Heart left ventricle (tissue), 16 donors: ENCODE results near the gene PATJ. TPM values are rescaled to one million over a fixed set of nuclear protein-coding genes. Genes with fewer than 3 reads are reported as not detected.
A peak's percentile ranks its signal among the peaks of the same experiment; 100 is the strongest.

Experiments
- ATAC-seq, 4 donors: fragments of 200-7000 bp; cut with Tn5 transposase; one replicate each; pipeline ENCODE4 v1.9.1; 2020 to 2022; ENCODE audit warnings: moderate library complexity in 4 of 4, mild to moderate bottlenecking in 3 of 4, moderate number of reproducible peaks in 1 of 4
- DNase-seq, 5 donors: peaks; one replicate each; pipeline ENCODE4 v3.0.0-alpha.2; 2020
- H3K27ac ChIP-seq, 12 donors: fragments of 200-600 bp; sonication (generic) in 4 of 12; one replicate each; pipeline versions ENCODE4 v1.5.0 to v1.8.0; 2016 to 2022; ENCODE audit warnings: mild to moderate bottlenecking in 2 of 12
- H3K27me3 ChIP-seq, 9 donors: fragments of 200-600 bp; sonication (generic) in 2 of 9; one replicate each; pipeline versions ENCODE4 v1.5.1 to v1.8.0; 2016 to 2022; ENCODE audit warnings: mild to moderate bottlenecking in 3 of 9
- H3K36me3 ChIP-seq, 9 donors: fragments of 200-600 bp; sonication (generic) in 2 of 9; one replicate each; pipeline versions ENCODE4 v1.5.0 to v1.8.0; 2018 to 2022; ENCODE audit warnings: mild to moderate bottlenecking in 2 of 9
- H3K4me1 ChIP-seq, 12 donors: fragments of 200-600 bp; sonication (generic) in 4 of 12; one replicate each; pipeline versions ENCODE4 v1.5.0 to v1.8.0; 2016 to 2022; ENCODE audit warnings: mild to moderate bottlenecking in 3 of 12
- H3K4me3 ChIP-seq, 12 donors: fragments of 200-600 bp; sonication (generic) in 4 of 12; one replicate each; pipeline versions ENCODE4 v1.5.0 to v1.8.0; 2017 to 2022; ENCODE audit warnings: mild to moderate bottlenecking in 9 of 12, moderate library complexity in 4 of 12
- H3K9me3 ChIP-seq, 12 donors: fragments of 200-600 bp; sonication (generic) in 4 of 12; one replicate each; pipeline versions ENCODE4 v1.5.0 to v1.8.0; 2016 to 2022; ENCODE audit warnings: mild to moderate bottlenecking in 1 of 12
- POLR2A ChIP-seq, 2 donors: fragments of 450-650 bp; IDR thresholded peaks; one replicate each; pipeline ENCODE4 v1.6.1; 2017; ENCODE audit warnings: antibody characterized with exemption in 2 of 2, mild to moderate bottlenecking in 2 of 2, moderate library complexity in 2 of 2
- WGBS, 4 donors: extraction: QIAGEN DNeasy Blood & Tissue Kit in 2 of 4; methylation state at CpG; one replicate each; pipeline versions ENCODE4 v1.1.5 to v1.1.7; 2013 to 2018; 5-methylcytosine and 5-hydroxymethylcytosine counted together
- intact Hi-C, 10 donors: fragments of 100-400 bp; cut with DNase I; formaldehyde crosslinking; loops; one replicate each; pipeline versions ENCODE4 v1.11.1 to v1.14.2; 2022
- polyA plus RNA-seq, 2 donors: library from polyadenylated mRNA; stranded (reverse); fragments of 200-250 nt; gene quantifications; one replicate each; pipeline ENCODE4 v1.2.3, GENCODE V29; 2013
- total RNA-seq, 9 donors: library from RNA; depleted of rRNA in 2 of 9; stranded (reverse); fragments of >200 nt in 2 of 9; fragmentation: NEBNext Ultra II Directional in 3 of 9; extraction: Animal tissue kit (Norgen Biotek cat#: 25700) in 3 of 9; gene quantifications; one replicate each; pipeline versions ENCODE4 v1.1.0 to v1.2.4, GENCODE V29; 2016 to 2023
- TF ChIP-seq, protein P1 (sequence below), 12 donors: fragments of 200-600 bp; sonication (generic) in 4 of 12; IDR thresholded peaks; one replicate each; pipeline versions ENCODE4 v1.5.0 to v1.8.0; 2018 to 2022; ENCODE audit warnings: antibody characterized with exemption in 12 of 12, mild to moderate bottlenecking in 5 of 12
- donor health status: ischemic (EF 13 %, LVEDD 7.1; RV severe dilation, severe dysfunction).
- donor health status: healthy with polysubstance abuse.
- donor health status: DM: no; HTN: yes; CAD: no.
- donor health status: DM: no; HTN: no; CAD: no.
- donor health status: ischemic (EF 25% LVEDD 6.9; RV normal size, moderate dysfunction).
- donor health status: ischemic (EF 25% LVEDD 5.7; RV mildly dilated, moderate dysfunction).
- donor health status: healthy.
- donor health status: DM: yes; HTN: yes; CAD: no.
- donor health status: ischemic (EF 35%, LVEDD 5.7; RV mildly dilated, moderate dysfunction).
- donor health status: nonischemic (EF 11% LVEDD 7.7; RV severe dilation, severe dysfunction).
- donor health status: DM: yes; HTN: yes; CAD: no.
- donor health status: PGD.
- donor health status: ischemic (EF 29% LVEDD 5.4; RV normal size, mild dysfunction).
- donor health status: nonischemic (EF 23%, LVEDD 6.1; RV moderate dilation, normal function).

Gene PATJ
- total and polyA plus RNA-seq, 11 donors: 6.6 to 190 (median 105) TPM

DNA sequence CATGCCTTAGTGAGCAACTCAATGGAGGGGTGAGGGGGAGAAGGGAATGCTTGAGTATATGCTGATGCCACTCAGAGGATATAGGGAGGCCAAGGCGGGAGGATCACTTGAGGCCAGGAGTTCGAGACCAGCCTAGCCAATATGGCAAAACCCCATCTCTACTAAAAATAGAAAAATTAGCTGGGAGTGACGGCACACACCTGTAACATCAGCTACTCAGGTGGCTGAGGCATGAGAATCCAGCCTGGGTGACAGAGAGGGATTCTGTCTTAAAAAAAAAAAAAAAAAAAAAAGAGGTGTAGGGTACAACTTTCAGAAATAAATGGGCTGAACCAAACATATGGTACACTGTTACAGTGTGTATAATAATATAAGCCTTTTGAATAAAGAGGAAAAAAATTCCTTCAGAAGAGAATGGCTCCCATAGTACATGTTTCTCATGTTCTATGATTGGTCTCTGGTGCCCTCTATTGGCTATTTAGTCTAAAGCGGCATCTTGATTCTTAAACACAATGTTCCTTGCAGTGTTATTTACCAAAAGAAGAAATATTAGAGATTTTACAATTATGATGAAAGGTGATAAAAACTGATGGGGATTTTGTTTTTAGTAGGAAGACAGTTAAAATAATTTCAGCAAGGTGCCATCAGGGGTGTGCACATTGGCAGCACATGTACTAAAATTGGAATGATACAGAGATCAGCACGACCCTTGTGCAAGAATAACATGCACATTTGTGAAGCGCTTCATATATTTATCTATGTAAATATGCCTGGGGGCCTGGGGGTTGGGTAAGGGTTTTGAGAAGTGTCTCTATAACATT lies 109.8 kb downstream of the PATJ start:
- DNase-seq (peak in 1 of 5 donors; percentile 20), ATAC-seq (peak in 3 of 4 donors; percentile 54 to 77 (median 72))
- intact Hi-C loops: loop anchor here (2.0 to 10.0 kb wide), 22 partner anchors 125 to 1880 kb away; partner anchors contain the start of gene TM2D1 (in 2 of the 10)
- H3K4me3 ChIP-seq: no peak overlapping the region
- peaks cover 0 to 11% (median 0%) of the 10 kb centered on the region in 9 donors for H3K36me3 ChIP-seq
- no peaks in the 10 kb centered on the region for H3K27me3 ChIP-seq
- no peak overlapping the region for H3K27ac ChIP-seq
- WGBS, 4 donors: 62 to 70% (median 68%) methylated on average over 6 of the region's 6 CpGs
- TF ChIP-seq POLR2A (IDR thresholded peaks at IDR 0.05): no peak
- TF ChIP-seq, protein P1, sequence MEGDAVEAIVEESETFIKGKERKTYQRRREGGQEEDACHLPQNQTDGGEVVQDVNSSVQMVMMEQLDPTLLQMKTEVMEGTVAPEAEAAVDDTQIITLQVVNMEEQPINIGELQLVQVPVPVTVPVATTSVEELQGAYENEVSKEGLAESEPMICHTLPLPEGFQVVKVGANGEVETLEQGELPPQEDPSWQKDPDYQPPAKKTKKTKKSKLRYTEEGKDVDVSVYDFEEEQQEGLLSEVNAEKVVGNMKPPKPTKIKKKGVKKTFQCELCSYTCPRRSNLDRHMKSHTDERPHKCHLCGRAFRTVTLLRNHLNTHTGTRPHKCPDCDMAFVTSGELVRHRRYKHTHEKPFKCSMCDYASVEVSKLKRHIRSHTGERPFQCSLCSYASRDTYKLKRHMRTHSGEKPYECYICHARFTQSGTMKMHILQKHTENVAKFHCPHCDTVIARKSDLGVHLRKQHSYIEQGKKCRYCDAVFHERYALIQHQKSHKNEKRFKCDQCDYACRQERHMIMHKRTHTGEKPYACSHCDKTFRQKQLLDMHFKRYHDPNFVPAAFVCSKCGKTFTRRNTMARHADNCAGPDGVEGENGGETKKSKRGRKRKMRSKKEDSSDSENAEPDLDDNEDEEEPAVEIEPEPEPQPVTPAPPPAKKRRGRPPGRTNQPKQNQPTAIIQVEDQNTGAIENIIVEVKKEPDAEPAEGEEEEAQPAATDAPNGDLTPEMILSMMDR (IDR thresholded peaks at IDR 0.05): peak; percentile 53 to 84 (median 76)
- H3K9me3 ChIP-seq: no peaks in the 10 kb centered on the region
- H3K4me1 ChIP-seq: peaks cover 0 to 5% (median 0%) of the 10 kb centered on the region in 12 donors

DNA sequence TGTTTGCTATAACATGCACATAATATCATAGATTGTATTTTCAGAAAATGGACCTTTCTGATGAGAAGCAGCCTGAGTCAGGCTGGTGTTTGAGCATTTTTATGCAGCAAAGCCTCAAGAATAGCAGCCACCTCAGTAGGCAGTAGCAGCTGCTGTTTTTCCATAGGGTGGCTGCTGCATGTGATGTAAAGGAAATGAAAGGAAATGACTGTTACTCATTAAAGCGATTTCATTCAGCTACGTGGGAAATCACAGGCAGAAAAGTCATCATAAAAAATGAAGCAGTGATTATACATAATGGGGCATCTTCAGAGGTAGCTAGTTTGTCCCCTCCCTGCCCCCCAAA lies 110.4 kb downstream of the PATJ start:
- intact Hi-C loops: loop anchor here (2.0 to 10.0 kb wide), 21 partner anchors 125 to 1880 kb away; partner anchors contain the start of gene TM2D1 (in 2 of the 10)
- Histone ChIP-seq H3K27me3 (no peaks in the 10 kb centered on the region), H3K9me3 (no peaks in the 10 kb centered on the region), H3K4me1 (peaks cover 0 to 5% (median 0%) of the 10 kb centered on the region in 12 donors), H3K27ac (no peak overlapping the region), H3K4me3 (no peak overlapping the region), H3K36me3 (peaks cover 0 to 11% (median 0%) of the 10 kb centered on the region in 9 donors)
- 58 to 79% (median 68%) methylated on average over 2 of the region's 2 CpGs for WGBS, 4 donors
- no peak for TF ChIP-seq POLR2A (IDR thresholded peaks at IDR 0.05)
- TF ChIP-seq, protein P1 (IDR thresholded peaks at IDR 0.05): no peak
- ATAC-seq (no peak), DNase-seq (no peak)

DNA sequence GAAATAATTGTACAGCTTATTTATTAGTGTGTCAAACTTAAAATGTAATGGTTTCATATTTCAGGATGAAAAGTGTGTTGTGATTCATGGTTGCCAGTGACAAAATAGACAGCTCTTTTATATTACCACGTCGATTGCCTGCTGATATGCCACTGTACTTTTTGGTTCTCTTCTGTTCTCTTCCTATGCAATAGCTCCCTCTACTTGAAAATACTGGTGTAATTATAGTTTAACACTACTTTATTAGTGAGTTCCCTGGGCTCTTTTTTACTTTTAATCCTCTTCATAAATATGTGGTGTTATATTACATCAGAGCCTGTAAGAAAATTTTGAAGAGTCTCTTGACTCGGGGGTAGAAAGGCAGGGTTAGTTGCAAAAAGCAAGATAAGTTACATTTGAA lies 111.3 kb downstream of the PATJ start:
- intact Hi-C loops: loop anchor here (2.0 to 10.0 kb wide), 21 partner anchors 126 to 1881 kb away; partner anchors contain the start of gene TM2D1 (in 2 of the 10)
- 20 to 31% (median 24%) methylated on average over 3 of the region's 3 CpGs for WGBS, 4 donors
- H3K27ac ChIP-seq: no peak overlapping the region

More for the DNA sequence above, 111.3 kb downstream of the PATJ start:
- DNase-seq (no peak), ATAC-seq (peak in 2 of 4 donors; percentile 36 to 39)
- Histone ChIP-seq H3K4me3 (no peak overlapping the region), H3K9me3 (no peaks in the 10 kb centered on the region), H3K4me1 (peaks cover 0 to 5% (median 0%) of the 10 kb centered on the region in 12 donors), H3K36me3 (peaks cover 0 to 11% (median 0%) of the 10 kb centered on the region in 9 donors), H3K27me3 (no peaks in the 10 kb centered on the region)
- TF ChIP-seq, protein P1 (IDR thresholded peaks at IDR 0.05): peak in 7 of 12 donors; percentile 23 to 45 (median 38)
- no peak for TF ChIP-seq POLR2A (IDR thresholded peaks at IDR 0.05)
